Mesenchymal stem cell (in vitro differentiated cells and primary cell): ENCODE measurements around the gene CDH1. TPM values are rescaled to one million over a fixed set of nuclear protein-coding genes. Genes with fewer than 3 reads are reported as not detected.

Source experiments
- DNase-seq: peaks from one replicate; pipeline ENCODE4 v3.0.0-alpha.2; 2013
- H2AFZ ChIP-seq: one replicate; pipeline ENCODE4 v1.6.1; 2013; ENCODE audit warnings: low read depth, mild to moderate bottlenecking, control low read depth, inconsistent platforms, low read length, moderate library complexity
- H2AK5ac ChIP-seq: 2 replicates; pipeline ENCODE4 v1.6.1; 2013; ENCODE audit warnings: low read length, moderate library complexity, mild to moderate bottlenecking, inconsistent platforms; ENCODE audit not compliant: severe bottlenecking
- H2BK120ac ChIP-seq: one replicate; pipeline ENCODE4 v1.6.1; 2013; ENCODE audit warnings: low read depth, mild to moderate bottlenecking, inconsistent platforms, low read length, moderate library complexity
- H2BK12ac ChIP-seq, 2 experiments: one replicate each; pipeline ENCODE4 v1.6.1; 2013; ENCODE audit warnings: inconsistent platforms in 2 of 2, low read length in 2 of 2, mild to moderate bottlenecking in 2 of 2, moderate library complexity in 2 of 2, control low read depth in 1 of 2
- H2BK15ac ChIP-seq: one replicate; pipeline ENCODE4 v1.6.1; 2013; ENCODE audit warnings: mild to moderate bottlenecking, low read depth, inconsistent platforms; ENCODE audit not compliant: poor library complexity, severe bottlenecking
- H2BK5ac ChIP-seq: 2 replicates; pipeline ENCODE4 v1.6.1; 2013; ENCODE audit warnings: low read depth, mild to moderate bottlenecking, low read length, control low read depth, inconsistent platforms; ENCODE audit not compliant: poor library complexity, severe bottlenecking
- H3K14ac ChIP-seq, 2 experiments: one replicate each; pipeline ENCODE4 v1.6.1; 2013; ENCODE audit warnings: inconsistent platforms in 2 of 2, low read length in 2 of 2, control low read depth in 1 of 2, mild to moderate bottlenecking in 1 of 2, moderate library complexity in 1 of 2
- H3K18ac ChIP-seq, 2 experiments: one replicate each; pipeline ENCODE4 v1.6.1; 2013; ENCODE audit warnings: inconsistent platforms in 2 of 2, low read length in 2 of 2, control low read depth in 1 of 2, low read depth in 1 of 2, mild to moderate bottlenecking in 1 of 2
- H3K23ac ChIP-seq, 2 experiments: one replicate each; pipeline ENCODE4 v1.6.1; 2013; ENCODE audit warnings: inconsistent platforms in 2 of 2, low read length in 2 of 2, mild to moderate bottlenecking in 2 of 2, moderate library complexity in 2 of 2, control low read depth in 1 of 2
- H3K27ac ChIP-seq: 2 replicates; pipeline ENCODE4 v1.5.1; 2013; ENCODE audit warnings: mild to moderate bottlenecking, moderate library complexity, low read length, control low read depth, inconsistent platforms; ENCODE audit not compliant: poor library complexity, severe bottlenecking
- H3K27me3 ChIP-seq, 2 experiments: 2 replicates each; pipeline versions ENCODE4 v1.6.1 to v1.7.0; 2013; ENCODE audit warnings: low read length in 2 of 2, mild to moderate bottlenecking in 2 of 2, moderate library complexity in 2 of 2, control low read depth in 1 of 2, inconsistent platforms in 1 of 2; ENCODE audit not compliant: control insufficient read depth in 1 of 2, insufficient read depth in 1 of 2
- H3K36me3 ChIP-seq, 2 experiments: 2 replicates each; pipeline versions ENCODE4 v1.6.1 to v1.7.0; 2013; ENCODE audit warnings: low read length in 2 of 2, control low read depth in 1 of 2, inconsistent platforms in 1 of 2, low read depth in 1 of 2, mild to moderate bottlenecking in 1 of 2; ENCODE audit not compliant: insufficient read depth in 2 of 2, control insufficient read depth in 1 of 2
- H3K4ac ChIP-seq, 2 experiments: one replicate each; pipeline ENCODE4 v1.6.1; 2013; ENCODE audit warnings: inconsistent platforms in 2 of 2, low read length in 2 of 2, mild to moderate bottlenecking in 2 of 2, moderate library complexity in 2 of 2, control low read depth in 1 of 2, low read depth in 1 of 2
- H3K4me1 ChIP-seq: 2 replicates; pipeline ENCODE4 v1.6.1; 2013; ENCODE audit warnings: low read depth, low read length, control low read depth; ENCODE audit not compliant: control insufficient read depth, insufficient read depth
- H3K4me2 ChIP-seq: 2 replicates; pipeline ENCODE4 v1.6.1; 2013; ENCODE audit warnings: low read length, mild to moderate bottlenecking, inconsistent platforms; ENCODE audit not compliant: poor library complexity, severe bottlenecking
- H3K4me3 ChIP-seq, 2 experiments: 2 replicates each; pipeline versions ENCODE4 v1.5.1 to v1.7.0; 2013; ENCODE audit warnings: low read length in 2 of 2, mild to moderate bottlenecking in 2 of 2, control low read depth in 1 of 2, low read depth in 1 of 2; ENCODE audit not compliant: insufficient read depth in 1 of 2
- H3K79me1 ChIP-seq: replicated peaks from 2 replicates; pipeline ENCODE4 v1.6.1; 2013; ENCODE audit warnings: mild to moderate bottlenecking, control low read depth, low read length, inconsistent platforms; ENCODE audit not compliant: poor library complexity, severe bottlenecking
- H3K9ac ChIP-seq: 2 replicates; pipeline ENCODE4 v1.7.0; 2013; ENCODE audit warnings: mild to moderate bottlenecking, low read length, moderate library complexity
- H3K9me3 ChIP-seq: 2 replicates; pipeline ENCODE4 v1.7.0; 2013; ENCODE audit warnings: mild to moderate bottlenecking, low read length; ENCODE audit not compliant: control insufficient read depth
- H4K8ac ChIP-seq: one replicate; pipeline ENCODE4 v1.6.1; 2013; ENCODE audit warnings: inconsistent platforms, mild to moderate bottlenecking, low read length, moderate library complexity
- H4K91ac ChIP-seq: one replicate; pipeline ENCODE4 v1.6.1; 2013; ENCODE audit warnings: mild to moderate bottlenecking, low read length, inconsistent platforms
- WGBS: methylation state at CpG from one replicate; pipeline ENCODE4 v1.1.7; 2013; ENCODE audit warnings: mixed read lengths; 5-methylcytosine and 5-hydroxymethylcytosine counted together
- polyA plus RNA-seq, 2 experiments: library from polyadenylated mRNA; stranded (reverse); fragments of 200-250 nt; gene quantifications; one replicate each; pipeline ENCODE4 v1.2.3, GENCODE V29; 2013

Gene CDH1
- not detected for polyA plus RNA-seq (2013, experiment 1 of 2)
- polyA plus RNA-seq (2013, experiment 2 of 2), result 0.03 TPM

GRCh38 chr16:68737046-68737729, at the start of gene CDH1:
Gene CDH1 (plus strand): TSS chr16:68737292. CDS start chr16:68737416, 124 bp downstream.
- Histone ChIP-seq H4K8ac (no peak within 1 kb of the TSS), H2BK12ac (no peak within 1 kb of the TSS), H3K36me3 (no peaks in the 10 kb centered on the region), H3K4me3 (peak within 1 kb of the TSS in 1 of 2 experiments; percentile 57), H3K9me3 (no peaks in the 10 kb centered on the region), H3K9ac (no peak within 1 kb of the TSS), H2BK15ac (no peak within 1 kb of the TSS), H3K18ac (no peak within 1 kb of the TSS), H3K23ac (peak within 1 kb of the TSS in 1 of 2 experiments; percentile 64), H3K27me3 (peaks cover 17 to 60% of the 10 kb centered on the region in 2 experiments), H2BK120ac (no peak within 1 kb of the TSS), H3K4me1 (peaks cover 32% of the 10 kb centered on the region), H2AK5ac (no peak within 1 kb of the TSS), H3K4ac (no peak within 1 kb of the TSS), H3K79me1 (no peaks in the 10 kb centered on the region), H3K14ac (no peak within 1 kb of the TSS), H2AFZ (no peak within 1 kb of the TSS), H4K91ac (no peak within 1 kb of the TSS), H2BK5ac (no peak within 1 kb of the TSS), H3K27ac (no peak within 1 kb of the TSS), H3K4me2 (peak within 1 kb of the TSS; percentile 98)
- 2% methylated on average over 45 of the region's 63 CpGs for WGBS
- DNase-seq, result no peak

- Histone ChIP-seq H4K8ac (no peak overlapping the region), H2AK5ac (no peak overlapping the region), H2BK15ac (no peak overlapping the region), H2AFZ (no peak overlapping the region), H3K18ac (no peak overlapping the region), H2BK12ac (no peak overlapping the region), H4K91ac (no peak overlapping the region), H3K79me1 (no peaks in the 10 kb centered on the region), H3K9ac (no peak overlapping the region), H3K4me2 (no peak overlapping the region), H3K36me3 (no peaks in the 10 kb centered on the region), H3K14ac (no peak overlapping the region), H3K4ac (no peak overlapping the region), H2BK5ac (no peak overlapping the region), H3K27ac (no peak overlapping the region), H3K23ac (no peak overlapping the region), H3K27me3 (peaks cover 2 to 12% of the 10 kb centered on the region in 2 experiments), H3K9me3 (no peaks in the 10 kb centered on the region), H2BK120ac (no peak overlapping the region), H3K4me1 (no peaks in the 10 kb centered on the region), H3K4me3 (no peak overlapping the region)
- DNase-seq, result no peak
- 96% methylated on average over 5 of the region's 5 CpGs for WGBS
Observed at GRCh38 chr16:68689921-68690320, 47.2 kb upstream of the CDH1 start.

GRCh38 chr16:68695575-68695974, 41.5 kb upstream of the CDH1 start:
- H3K27ac ChIP-seq, result no peak overlapping the region
- H4K91ac ChIP-seq, result no peak overlapping the region
- no peak overlapping the region for H3K4me3 ChIP-seq
- no peak overlapping the region for H3K18ac ChIP-seq
- H3K4me2 ChIP-seq, result no peak overlapping the region
- H3K4me1 ChIP-seq, result peaks cover 2% of the 10 kb centered on the region
- H3K79me1 ChIP-seq, result no peaks in the 10 kb centered on the region
- 84% methylated on average over 11 of the region's 11 CpGs for WGBS
- H4K8ac ChIP-seq, result no peak overlapping the region
- H2AK5ac ChIP-seq, result no peak overlapping the region
- no peak overlapping the region for H2BK5ac ChIP-seq
- no peak overlapping the region for H3K9ac ChIP-seq
- H3K4ac ChIP-seq, result no peak overlapping the region
- no peak overlapping the region for H3K23ac ChIP-seq
- no peak overlapping the region for H3K14ac ChIP-seq
- H2AFZ ChIP-seq, result no peak overlapping the region
- no peak overlapping the region for H2BK12ac ChIP-seq
- DNase-seq, result no peak
- no peaks in the 10 kb centered on the region for H3K9me3 ChIP-seq
- no peak overlapping the region for H2BK15ac ChIP-seq
- no peak overlapping the region for H2BK120ac ChIP-seq
- H3K36me3 ChIP-seq, result no peaks in the 10 kb centered on the region
- peaks cover 8 to 32% of the 10 kb centered on the region in 2 experiments for H3K27me3 ChIP-seq

- Histone ChIP-seq H3K4me2 (no peak overlapping the region), H4K8ac (no peak overlapping the region)
Observed at GRCh38 chr16:68696514-68696913, 40.6 kb upstream of the CDH1 start.

More at GRCh38 chr16:68696514-68696913, 40.6 kb upstream of the CDH1 start:
- Histone ChIP-seq H3K23ac (no peak overlapping the region), H2AK5ac (no peak overlapping the region), H3K4ac (no peak overlapping the region), H2BK120ac (no peak overlapping the region), H3K9ac (no peak overlapping the region), H3K18ac (no peak overlapping the region), H3K9me3 (no peaks in the 10 kb centered on the region), H3K79me1 (no peaks in the 10 kb centered on the region), H4K91ac (no peak overlapping the region), H3K14ac (no peak overlapping the region), H3K27me3 (peaks cover 14 to 32% of the 10 kb centered on the region in 2 experiments), H2BK5ac (no peak overlapping the region), H3K36me3 (no peaks in the 10 kb centered on the region), H2AFZ (no peak overlapping the region), H2BK12ac (no peak overlapping the region), H3K27ac (no peak overlapping the region), H3K4me1 (peaks cover 2% of the 10 kb centered on the region), H3K4me3 (no peak overlapping the region), H2BK15ac (no peak overlapping the region)
- no peak for DNase-seq
- WGBS, result 90% methylated on average over 8 of the region's 8 CpGs
